Fibroblast of lung (primary cell): Measurements from ENCODE around the gene YTHDC2.

ENCODE experiments used
- CTCF ChIP-seq, 2 donors: IDR thresholded peaks in 1 of 2; conservative IDR thresholded peaks in 1 of 2; 1 replicate in 1 of 2; 2 replicates in 1 of 2; pipeline ENCODE4 v1.5.1; 2011 to 2012; ENCODE audit warnings: low read length in 2 of 2, control low read depth in 1 of 2, inconsistent platforms in 1 of 2, low read depth in 1 of 2, mild to moderate bottlenecking in 1 of 2
- EZH2 ChIP-seq: IDR thresholded peaks from 2 replicates; pipeline ENCODE4 v1.5.1; 2012; ENCODE audit warnings: low read length, control low read depth, mild to moderate bottlenecking; ENCODE audit errors: missing control alignments

GRCh38 chr5:113495422-113495841, 18.1 kb upstream of the YTHDC2 start:
- TF ChIP-seq CTCF (conservative IDR thresholded peaks at IDR 0.05 in 1 of 2, IDR thresholded peaks at IDR 0.05 in 1 of 2; ENCODE audit: low read depth in 1 of 2, low read length in 2 of 2) (no peak), EZH2 (no peak)
